ENCODE results near the gene TBC1D5.
"Not testable (repeated sequence)": the region's sequence is repeated elsewhere in the genome, so short reads cannot be mapped to it uniquely, and the experiment has no call there.

Gene TBC1D5

GRCh38 chr3:17394541-17395155, 347.8 kb downstream of the TBC1D5 start:
- no peak for DNase-seq

- DNase-seq, result not testable (repeated sequence)
Observed at GRCh38 chr3:17392516-17392915, 349.9 kb downstream of the TBC1D5 start.

- DNase-seq, result no peak
Observed at GRCh38 chr3:17390785-17391184, 351.6 kb downstream of the TBC1D5 start.

- DNase-seq, result no peak
Observed at GRCh38 chr3:17387108-17387507, 355.3 kb downstream of the TBC1D5 start.

GRCh38 chr3:17386432-17386831, 356.0 kb downstream of the TBC1D5 start:
- no peak for DNase-seq

- no peak for DNase-seq
Observed at GRCh38 chr3:17384567-17385296, 357.7 kb downstream of the TBC1D5 start.

- no peak for DNase-seq
Observed at GRCh38 chr3:17373304-17373703, 369.1 kb downstream of the TBC1D5 start.

GRCh38 chr3:17372362-17373210, 369.8 kb downstream of the TBC1D5 start:
- no peak for DNase-seq

GRCh38 chr3:17369973-17370372, 372.5 kb downstream of the TBC1D5 start:
- no peak for DNase-seq

GRCh38 chr3:17367171-17367570, 375.3 kb downstream of the TBC1D5 start:
- no peak for DNase-seq

- DNase-seq, result no peak
Observed at GRCh38 chr3:17360991-17361390, 381.4 kb downstream of the TBC1D5 start.

GRCh38 chr3:17359911-17360310, 382.5 kb downstream of the TBC1D5 start:
- no peak for DNase-seq

GRCh38 chr3:17357035-17357710, 385.3 kb downstream of the TBC1D5 start:
- DNase-seq, result no peak

GRCh38 chr3:17356585-17356984, 385.8 kb downstream of the TBC1D5 start:
- DNase-seq, result no peak

GRCh38 chr3:17355591-17355990, 386.8 kb downstream of the TBC1D5 start:
- DNase-seq, result no peak

GRCh38 chr3:17354341-17354740, 388.1 kb downstream of the TBC1D5 start:
- DNase-seq, result no peak

- no peak for DNase-seq
Observed at GRCh38 chr3:17352620-17353019, 389.8 kb downstream of the TBC1D5 start.

- not testable (repeated sequence) for DNase-seq
Observed at GRCh38 chr3:17351193-17351592, 391.2 kb downstream of the TBC1D5 start.

- no peak for DNase-seq
Observed at GRCh38 chr3:17349093-17349492, 393.3 kb downstream of the TBC1D5 start.

- DNase-seq, result no peak
Observed at GRCh38 chr3:17342119-17342518, 400.3 kb downstream of the TBC1D5 start.

- no peak for DNase-seq
Observed at GRCh38 chr3:17340693-17341092, 401.7 kb downstream of the TBC1D5 start.

GRCh38 chr3:17340261-17340660, 402.2 kb downstream of the TBC1D5 start:
- DNase-seq, result no peak

- peak; percentile 45 for DNase-seq
Observed at GRCh38 chr3:17339132-17339575, 403.3 kb downstream of the TBC1D5 start.
